ENCODE measurements around the gene SAMSN1.
"Not testable (repeated sequence)": the region's sequence is repeated elsewhere in the genome, so short reads cannot be mapped to it uniquely, and the experiment has no call there.

DNA sequence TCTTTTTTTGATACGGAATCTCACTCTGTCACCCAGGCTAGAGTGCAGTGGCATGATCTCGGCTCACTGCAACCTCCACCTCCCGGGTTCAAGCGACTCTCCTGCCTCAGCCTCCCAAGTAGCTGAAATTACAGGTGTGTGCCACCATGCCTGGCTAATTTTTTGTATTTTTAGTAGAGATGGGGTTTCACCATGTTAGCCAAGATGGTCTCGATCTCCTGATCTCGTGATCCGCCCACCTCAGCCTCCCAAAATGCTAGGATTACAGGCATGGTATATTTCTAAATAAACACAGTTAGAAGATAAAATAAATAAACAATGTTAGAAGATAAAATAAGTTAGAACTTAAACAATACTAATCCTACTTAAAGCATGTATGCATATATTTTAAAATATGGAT lies 604 bp upstream of the SAMSN1 start:
- TF ChIP-seq JUND (IDR thresholded peaks at IDR 0.05); YY1 (IDR thresholded peaks at IDR 0.05; ENCODE audit: low read depth); EP300 (IDR thresholded peaks at IDR 0.05; ENCODE audit: borderline replicate concordance in 1 of 2, low read depth in 1 of 2, low read length in 1 of 2): not testable (repeated sequence)
- TF ChIP-seq, protein P1, sequence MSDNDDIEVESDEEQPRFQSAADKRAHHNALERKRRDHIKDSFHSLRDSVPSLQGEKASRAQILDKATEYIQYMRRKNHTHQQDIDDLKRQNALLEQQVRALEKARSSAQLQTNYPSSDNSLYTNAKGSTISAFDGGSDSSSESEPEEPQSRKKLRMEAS (IDR thresholded peaks at IDR 0.05; ENCODE audit: low read depth) = not testable (repeated sequence)
- TF ChIP-seq, protein P2, sequence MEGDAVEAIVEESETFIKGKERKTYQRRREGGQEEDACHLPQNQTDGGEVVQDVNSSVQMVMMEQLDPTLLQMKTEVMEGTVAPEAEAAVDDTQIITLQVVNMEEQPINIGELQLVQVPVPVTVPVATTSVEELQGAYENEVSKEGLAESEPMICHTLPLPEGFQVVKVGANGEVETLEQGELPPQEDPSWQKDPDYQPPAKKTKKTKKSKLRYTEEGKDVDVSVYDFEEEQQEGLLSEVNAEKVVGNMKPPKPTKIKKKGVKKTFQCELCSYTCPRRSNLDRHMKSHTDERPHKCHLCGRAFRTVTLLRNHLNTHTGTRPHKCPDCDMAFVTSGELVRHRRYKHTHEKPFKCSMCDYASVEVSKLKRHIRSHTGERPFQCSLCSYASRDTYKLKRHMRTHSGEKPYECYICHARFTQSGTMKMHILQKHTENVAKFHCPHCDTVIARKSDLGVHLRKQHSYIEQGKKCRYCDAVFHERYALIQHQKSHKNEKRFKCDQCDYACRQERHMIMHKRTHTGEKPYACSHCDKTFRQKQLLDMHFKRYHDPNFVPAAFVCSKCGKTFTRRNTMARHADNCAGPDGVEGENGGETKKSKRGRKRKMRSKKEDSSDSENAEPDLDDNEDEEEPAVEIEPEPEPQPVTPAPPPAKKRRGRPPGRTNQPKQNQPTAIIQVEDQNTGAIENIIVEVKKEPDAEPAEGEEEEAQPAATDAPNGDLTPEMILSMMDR (IDR thresholded peaks at IDR 0.05) = not testable (repeated sequence)

Measured in SK-N-SH (cell line).